Stimulated activated CD8-positive, alpha-beta memory T cell treated with anti-CD3 and anti-CD28 coated beads, Interleukin-7, amount 100 ng/mL, for 1 hour (primary cell): Measurements from ENCODE around the gene NPC1L1.

Experiments
- DNase-seq, 2 donors: peaks; one replicate each; pipeline ENCODE4 v3.0.0-alpha.2; 2020; ENCODE audit warnings: low read depth in 2 of 2

Gene NPC1L1, protein sequence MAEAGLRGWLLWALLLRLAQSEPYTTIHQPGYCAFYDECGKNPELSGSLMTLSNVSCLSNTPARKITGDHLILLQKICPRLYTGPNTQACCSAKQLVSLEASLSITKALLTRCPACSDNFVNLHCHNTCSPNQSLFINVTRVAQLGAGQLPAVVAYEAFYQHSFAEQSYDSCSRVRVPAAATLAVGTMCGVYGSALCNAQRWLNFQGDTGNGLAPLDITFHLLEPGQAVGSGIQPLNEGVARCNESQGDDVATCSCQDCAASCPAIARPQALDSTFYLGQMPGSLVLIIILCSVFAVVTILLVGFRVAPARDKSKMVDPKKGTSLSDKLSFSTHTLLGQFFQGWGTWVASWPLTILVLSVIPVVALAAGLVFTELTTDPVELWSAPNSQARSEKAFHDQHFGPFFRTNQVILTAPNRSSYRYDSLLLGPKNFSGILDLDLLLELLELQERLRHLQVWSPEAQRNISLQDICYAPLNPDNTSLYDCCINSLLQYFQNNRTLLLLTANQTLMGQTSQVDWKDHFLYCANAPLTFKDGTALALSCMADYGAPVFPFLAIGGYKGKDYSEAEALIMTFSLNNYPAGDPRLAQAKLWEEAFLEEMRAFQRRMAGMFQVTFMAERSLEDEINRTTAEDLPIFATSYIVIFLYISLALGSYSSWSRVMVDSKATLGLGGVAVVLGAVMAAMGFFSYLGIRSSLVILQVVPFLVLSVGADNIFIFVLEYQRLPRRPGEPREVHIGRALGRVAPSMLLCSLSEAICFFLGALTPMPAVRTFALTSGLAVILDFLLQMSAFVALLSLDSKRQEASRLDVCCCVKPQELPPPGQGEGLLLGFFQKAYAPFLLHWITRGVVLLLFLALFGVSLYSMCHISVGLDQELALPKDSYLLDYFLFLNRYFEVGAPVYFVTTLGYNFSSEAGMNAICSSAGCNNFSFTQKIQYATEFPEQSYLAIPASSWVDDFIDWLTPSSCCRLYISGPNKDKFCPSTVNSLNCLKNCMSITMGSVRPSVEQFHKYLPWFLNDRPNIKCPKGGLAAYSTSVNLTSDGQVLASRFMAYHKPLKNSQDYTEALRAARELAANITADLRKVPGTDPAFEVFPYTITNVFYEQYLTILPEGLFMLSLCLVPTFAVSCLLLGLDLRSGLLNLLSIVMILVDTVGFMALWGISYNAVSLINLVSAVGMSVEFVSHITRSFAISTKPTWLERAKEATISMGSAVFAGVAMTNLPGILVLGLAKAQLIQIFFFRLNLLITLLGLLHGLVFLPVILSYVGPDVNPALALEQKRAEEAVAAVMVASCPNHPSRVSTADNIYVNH (N-terminal part only)

DNA sequence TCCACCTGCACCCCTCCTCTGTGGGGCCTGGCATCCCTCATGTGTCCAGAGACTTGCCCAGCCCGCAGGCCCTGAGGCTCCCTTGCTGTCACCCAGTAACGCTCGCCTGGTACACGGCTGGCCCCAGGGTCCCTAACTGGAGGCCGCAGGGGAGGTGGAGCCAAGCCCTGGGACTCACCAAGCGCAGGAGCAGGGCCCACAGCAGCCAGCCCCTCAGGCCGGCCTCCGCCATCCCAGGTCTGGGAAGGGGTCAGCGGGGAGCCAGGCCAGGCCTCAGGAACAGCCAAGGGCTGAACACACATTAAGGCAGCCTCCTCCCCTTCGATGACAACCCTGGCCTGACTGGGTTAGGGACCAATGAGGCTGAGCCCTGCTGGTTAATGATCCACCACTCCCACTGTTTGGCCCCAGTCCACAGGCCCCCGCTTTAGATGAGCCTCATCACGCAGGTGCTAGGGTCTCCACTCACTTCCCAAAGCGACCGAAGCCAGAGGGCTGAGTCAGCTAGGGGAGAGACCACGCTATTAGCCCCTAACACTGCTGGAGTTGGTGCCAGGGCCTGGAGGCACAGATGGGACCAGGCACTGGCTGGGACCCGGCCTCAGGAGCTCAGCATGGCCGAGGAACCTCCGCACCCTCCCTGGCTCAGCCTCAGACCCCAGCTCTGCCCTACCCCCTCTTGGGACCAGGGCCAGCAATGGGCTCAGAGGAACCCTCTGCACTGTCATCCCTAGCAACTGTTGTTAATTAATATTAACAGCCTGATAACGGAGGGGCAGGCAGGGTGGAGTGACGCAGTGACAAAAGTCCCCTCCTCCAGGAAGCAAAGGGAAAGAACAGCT is at the start of gene NPC1L1:
NPC1L1 (minus strand) TSS at position 303 of the 842 bp plus-strand sequence; CDS start at position 232, 71 bp downstream.
- no peak for DNase-seq

DNA sequence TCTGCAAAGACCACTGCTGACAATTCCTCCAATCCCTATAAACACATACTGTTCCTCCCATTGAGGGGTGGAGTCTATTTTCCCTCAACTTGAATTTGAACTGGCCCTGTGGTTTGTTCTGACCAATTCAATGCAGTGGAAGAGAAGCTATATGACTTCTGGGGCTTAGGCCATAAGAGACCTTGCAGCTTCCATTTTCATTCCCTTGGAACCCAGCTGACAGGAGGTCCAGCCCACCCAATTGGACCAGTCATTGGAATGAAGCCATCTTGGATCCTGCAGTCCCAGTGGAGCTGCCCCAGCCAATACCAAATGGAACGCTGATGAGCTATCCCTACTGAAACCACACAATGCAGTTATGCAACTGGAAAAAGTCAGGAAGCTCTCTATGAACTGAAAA is 49.8 kb upstream of the NPC1L1 start:
- no peak for DNase-seq

DNA sequence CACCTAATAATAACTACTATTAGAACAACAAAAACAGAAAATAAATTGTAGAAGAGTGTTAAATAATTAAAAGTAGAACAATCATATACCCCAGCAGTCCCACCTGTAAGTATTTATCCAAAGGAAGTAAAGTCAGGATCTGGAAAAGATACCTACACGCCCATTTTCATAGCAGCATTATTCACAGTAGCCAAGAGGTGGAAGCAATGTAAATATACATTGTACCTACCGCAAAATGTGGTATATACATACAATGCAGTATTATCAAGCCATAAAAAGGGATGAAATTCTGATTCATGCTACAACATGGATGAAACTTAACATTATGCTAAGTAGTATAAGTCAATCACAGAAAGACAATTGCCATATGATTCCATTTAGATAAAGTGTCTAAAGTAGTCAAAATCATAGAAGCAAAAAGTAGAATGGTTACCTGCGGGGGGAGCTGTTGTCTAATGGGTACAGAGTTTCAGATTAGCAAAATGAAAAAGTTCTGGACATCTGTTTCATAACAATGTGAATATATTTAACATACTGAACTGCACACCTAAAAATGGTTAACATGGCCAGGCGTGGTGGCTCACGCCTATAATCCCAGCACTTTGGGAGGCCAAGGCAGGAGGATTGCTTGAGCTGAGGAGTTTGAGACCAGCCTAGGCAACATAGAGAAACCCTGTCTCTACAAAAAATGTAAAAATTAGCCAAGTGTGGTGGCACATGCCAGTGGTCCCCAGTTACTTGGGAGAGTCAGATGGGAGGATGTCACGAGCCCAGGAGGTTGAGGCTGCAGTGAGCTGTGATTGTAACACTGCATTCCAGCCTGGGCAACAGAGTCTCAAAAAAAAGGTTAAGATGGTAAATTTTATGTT is 46.9 kb upstream of the NPC1L1 start:
- peak in 1 of 2 donors; percentile 41 for DNase-seq

DNA sequence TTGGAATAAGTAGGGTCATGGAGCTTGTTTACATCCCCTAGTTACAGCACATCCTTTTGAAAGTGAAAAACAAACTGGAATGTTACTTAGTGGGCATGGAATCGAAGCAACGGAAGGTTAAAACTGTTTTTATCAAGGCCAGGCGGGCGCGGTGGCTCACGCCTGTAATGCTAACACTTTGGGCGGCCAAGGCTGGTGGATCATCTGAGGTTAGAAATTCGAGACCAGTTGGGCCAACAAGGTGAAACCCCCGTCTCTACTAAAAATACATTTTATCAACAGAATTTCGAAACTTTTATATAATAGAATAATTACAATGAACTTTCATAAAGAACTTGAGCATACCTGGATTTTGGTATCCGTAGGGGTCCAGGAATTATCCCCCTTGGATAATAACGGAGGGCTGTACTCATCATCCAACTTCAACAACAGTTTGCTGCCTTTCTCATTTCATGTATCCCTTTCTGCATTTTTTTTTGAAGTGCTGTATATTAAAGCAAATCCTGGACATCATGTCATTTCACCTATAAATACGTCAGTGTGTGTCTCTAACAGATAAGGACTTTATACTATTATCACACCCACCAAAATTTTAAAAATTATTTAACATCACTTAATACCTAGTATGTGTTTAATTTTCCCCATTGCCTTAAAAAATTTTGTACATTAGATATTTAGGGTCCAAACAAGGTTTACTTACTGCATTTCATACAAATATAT is 42.2 kb upstream of the NPC1L1 start:
- no peak for DNase-seq

DNA sequence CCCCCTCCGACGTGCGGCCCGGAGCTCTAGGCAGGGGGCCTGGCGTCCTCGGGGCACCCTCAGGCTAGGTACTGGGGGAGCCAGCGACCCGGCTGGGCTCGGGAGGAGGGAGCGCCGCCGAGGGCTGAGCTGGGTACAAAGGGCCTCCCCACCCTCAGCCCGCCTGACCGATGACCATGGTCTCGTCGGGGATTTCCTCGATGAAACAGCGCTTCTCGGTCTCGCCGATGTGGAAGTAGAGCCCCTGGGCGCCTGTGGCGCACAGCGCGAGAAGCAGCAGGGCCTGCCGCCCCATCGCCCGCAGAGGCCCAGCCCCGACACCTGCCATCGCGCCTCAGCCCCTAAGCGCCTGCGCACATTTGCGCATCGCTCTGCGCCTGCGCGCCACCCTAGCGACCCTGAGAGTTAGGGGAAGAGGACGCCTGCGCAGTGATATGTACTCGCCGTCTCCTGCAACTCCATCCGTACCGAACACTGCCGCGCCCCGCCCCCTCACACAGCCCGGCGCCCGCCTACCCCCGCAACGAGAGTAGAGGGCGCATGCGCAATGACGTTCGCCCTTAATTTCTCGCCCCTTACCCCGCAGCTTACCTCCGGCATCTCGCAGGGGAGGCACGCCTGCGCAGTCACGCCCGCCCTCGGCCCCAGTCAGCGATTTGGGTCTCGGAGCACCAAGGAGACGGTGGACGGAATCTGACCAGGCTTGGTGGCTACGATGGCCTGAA is 40.9 kb upstream of the NPC1L1 start, which contains the start of gene TMED4:
TMED4 (minus strand) TSS at position 353 of the 725 bp plus-strand sequence; CDS start at position 328, 25 bp downstream.
- DNase-seq = peak; percentile 100

DNA sequence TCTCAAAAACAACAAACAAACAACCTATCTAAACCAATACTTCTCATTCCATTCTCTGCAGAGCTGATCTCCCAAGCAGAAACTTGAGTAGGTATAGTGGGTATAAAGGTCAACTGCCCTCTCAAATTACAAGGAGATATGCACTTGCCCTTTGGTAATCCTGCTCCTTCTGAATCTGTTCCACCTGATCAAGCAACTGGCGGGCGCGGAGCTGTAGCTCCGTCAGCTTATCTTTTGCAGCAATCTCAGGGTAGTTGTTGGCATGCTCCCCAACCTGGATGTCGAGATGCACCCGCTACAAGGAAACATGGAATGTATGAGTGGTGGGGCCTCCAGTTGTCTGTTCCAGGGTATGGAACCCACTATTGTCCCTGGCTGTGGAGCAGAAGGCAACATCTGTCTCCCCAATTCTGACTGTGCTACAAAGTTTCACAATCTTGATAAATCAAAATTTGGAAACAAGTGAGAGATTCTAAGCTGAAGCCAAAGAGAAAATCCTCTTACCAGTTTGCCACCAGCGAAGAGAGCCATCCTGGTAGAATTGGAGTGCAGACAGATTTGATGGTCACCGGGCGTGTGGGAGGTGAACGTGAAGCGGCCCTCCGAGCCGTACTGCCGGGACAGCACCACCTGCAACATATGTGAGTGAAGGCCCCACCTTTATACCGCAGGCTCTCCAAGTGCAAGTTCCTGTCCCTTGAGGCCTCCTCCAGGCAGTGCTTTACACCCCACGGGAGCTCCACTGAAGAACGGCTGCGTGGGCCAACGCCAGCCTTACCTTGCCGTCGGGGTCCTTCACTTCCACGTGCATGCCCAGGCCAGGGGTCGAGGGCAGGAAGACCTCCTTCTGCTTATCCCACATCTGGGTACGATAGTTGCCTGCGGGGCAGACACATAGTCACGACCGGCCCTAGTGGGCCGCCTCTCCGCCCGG is 40.1 kb upstream of the NPC1L1 start:
- peak in 1 of 2 donors; percentile 9 for DNase-seq

DNA sequence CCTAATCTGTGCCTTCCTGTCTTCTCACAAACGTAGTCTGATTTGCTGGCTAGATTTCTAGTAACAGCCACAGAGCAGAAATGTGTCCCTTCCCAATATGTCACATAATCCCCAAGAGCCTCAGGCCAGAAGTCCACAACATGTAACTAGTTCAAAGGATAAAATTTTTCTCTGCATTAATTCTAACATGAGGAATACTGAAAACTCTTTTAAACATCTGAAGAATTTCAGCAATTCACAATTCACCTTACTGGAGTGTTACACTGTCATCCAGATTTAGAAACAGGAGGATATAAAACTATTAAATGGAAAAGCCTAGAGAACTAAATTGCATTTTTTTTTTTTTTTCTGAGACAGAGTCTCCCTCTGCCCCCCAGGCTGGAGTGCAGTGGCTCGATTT is 35.1 kb upstream of the NPC1L1 start:
- DNase-seq = no peak

DNA sequence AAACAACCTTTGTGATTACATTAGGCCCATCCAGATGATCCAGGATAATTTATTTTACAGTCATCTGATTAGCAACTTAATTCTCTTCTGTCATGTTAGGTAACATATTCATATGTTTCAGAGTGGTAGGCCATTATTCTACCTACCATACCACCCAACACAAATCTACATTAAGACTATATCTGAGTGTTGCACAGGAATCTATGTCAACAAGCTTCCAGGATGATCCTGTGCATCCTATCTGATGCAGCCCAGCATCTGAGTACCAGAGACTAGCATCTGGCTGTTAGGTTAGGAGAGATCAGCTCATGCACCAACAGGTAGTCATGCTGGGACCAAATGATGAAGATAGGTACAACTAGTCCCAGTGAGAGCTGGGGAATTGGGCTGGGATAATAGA is 33.9 kb upstream of the NPC1L1 start:
- DNase-seq = no peak

DNA sequence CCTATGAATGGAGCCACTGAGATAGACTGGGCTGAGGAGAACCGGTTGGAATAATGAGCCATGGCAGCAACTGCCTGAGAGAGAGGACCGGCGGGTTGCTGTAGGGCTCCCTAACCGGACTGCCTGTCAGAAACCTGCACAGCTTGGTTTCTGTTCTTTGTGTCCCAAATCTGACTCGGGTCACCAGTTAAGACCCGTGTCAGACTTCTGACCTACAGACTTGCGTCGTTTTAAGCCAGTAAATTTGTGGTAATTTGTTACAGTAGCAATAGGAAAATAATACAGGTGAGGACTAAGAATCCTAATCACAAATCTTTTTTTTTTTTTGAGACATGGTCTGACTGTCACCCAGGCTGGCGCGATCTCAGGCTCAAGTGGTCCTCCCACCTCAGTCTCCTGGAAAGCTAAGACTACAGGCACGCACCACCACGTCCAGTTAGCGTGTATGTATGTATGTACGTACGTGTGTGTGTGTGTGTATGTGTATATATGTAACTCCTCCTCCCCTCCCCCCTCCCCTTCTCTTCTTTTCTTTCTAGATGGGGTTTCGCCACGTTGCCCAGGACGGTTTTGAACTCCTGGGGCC is 33.2 kb upstream of the NPC1L1 start:
- no peak for DNase-seq

DNA sequence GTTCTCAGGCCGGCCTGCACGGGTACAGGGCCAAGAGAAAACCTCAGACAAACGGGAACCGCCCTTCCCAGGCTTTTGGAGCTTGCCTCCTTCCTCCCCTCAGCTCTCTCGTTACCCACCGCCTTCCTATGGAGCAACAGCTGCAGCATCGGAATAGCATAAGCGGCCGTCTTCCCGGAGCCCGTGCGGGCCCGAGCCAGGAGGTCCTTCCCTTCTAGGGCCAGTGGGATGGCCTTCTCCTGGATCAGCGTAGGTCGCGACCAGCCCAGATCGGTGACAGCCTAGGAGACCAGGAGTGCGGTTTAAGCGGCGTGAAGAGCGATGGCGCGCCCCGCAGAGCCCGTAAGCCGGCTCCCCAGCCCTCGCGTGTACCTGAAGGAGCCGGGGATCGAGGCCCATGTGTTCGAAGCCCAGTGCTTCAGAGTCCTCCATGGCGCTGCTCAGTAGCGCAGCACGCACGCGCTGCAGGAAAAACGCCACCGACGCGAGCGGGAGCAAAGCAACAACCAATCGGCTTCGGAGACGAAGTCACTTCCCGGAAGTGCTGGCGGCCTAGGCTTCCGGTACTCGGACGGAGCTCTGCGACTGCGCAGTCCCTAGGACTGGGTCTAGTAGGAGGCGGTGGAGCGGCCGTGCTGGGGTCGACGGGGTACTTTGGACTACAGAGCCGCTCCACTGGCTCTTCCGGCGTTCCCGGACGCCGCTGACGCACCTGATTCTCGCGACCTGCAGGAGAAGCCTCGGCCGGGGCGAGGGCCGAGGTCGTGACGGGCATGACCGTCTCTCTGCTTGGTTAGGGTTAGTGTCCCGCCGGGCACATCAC is 32.5 kb upstream of the NPC1L1 start, which contains the start of gene DDX56:
DDX56 (minus strand) TSS at position 445 of the 823 bp plus-strand sequence; CDS start at position 432, 13 bp downstream.
- DNase-seq = peak; percentile 80 to 83

DNA sequence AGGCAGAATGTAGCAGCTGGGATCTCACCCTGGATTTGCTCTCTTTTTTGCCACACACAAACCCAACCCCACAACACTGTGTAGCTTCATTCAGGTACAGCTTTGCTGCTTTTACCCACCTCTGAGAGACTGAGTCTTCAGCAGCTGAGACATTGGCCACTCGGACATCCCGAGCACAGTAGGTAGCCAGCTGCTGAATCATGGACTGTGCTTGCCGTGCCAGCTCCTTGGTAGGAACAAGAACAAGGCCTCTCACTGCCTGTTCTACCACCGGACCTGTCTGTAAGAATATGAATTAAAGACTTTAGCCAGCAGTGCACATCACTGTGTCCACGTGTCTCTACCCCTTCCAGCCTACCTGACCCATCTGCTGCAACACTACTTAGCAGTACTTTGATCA is 31.6 kb upstream of the NPC1L1 start:
- no peak for DNase-seq

DNA sequence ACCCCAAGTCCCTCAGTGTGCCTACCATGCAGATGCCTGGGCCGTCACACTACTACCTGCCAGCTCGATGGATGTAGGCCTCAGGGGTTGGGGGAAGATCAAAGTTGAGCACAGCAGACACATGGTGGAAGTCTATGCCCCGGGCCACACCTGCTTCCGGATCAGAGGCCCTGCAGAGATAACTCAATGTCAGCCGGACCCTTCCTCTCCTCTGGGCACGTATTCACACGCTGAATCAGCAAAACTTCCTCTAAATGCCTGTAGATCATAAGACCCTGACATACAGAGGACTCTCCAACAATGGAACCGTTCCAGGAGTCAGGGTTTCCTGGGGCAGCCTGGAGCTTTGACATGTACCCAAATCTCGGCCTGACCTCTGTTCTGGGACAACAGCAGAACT is 28.8 kb upstream of the NPC1L1 start:
- no peak for DNase-seq

DNA sequence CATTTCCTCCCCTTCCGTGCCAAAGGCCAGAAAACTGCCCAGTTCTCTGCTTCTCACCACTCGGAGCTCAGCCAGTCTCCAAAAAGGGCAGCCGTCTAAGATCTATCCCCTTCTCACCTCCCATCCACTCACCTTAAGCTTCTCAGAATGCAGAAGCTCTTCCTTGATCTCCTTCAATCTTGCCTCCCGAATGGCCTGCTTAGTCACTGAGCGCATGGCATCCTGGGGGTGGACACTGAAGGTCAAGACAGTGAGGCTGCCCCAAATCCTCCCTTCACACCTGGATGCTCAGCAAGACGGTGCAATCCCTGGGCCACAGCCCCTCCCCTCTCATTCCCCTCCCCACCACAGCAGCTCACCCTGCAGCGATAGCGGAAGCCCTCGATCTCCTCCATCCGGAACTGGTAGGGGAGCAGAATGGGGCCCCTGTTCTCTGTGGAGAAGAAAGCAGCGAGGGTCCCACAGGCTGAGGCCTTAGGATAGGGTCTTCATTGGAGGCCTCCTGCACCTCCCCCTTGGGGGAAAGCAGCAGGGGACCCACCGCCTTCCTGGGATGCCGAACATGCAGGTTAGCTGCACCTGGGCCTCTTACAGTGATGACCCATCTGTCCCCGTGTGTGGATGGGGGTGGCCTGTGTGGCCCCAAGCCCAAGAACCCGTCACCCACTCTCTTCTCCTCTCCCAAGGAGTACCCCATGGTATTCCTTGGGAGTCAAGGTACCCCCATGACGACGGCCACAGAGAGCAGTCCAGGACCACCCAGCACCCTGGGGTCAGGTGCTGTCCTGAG is 27.8 kb upstream of the NPC1L1 start:
- no peak for DNase-seq

DNA sequence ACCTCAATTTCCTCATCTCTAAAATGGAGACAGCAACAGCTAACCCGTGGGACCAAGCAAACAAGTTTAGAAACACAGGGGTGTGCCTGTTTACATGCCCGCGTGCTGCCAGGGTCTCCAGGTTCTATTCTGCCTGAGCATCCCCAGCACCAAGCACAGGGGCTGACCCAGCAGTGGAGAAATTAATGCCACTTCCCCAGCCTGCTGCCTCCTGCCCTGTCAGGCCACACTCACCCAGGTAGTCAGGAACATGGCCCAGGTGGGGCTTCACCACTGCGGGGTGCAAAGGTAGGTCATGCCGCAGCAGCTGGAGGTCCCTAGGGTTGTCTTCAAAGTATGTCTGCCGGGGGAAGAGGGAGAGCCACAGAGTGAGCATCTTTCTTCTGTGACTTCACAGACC is 26.8 kb upstream of the NPC1L1 start:
- DNase-seq = no peak

DNA sequence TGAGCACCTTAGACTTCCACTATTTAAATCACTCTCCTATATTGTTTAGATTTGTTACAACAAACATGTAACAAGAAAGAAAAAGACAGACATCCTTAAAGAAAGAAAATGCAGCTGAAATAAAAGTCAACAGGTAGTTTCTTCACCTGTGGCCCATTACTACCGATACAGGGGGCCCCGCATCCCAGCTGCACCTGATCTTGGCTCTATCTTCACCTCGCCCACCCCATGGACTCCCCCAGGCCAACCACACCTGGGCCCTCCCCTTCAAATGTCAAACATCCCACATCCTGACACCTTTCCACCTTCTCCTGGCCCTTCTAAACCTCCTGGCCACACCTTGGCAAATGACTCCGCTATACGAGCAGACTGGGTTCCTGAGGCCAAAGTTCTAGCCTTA is 25.6 kb upstream of the NPC1L1 start:
- no peak for DNase-seq
